H9 (cell line): ENCODE data around the gene WSCD1. TPM values are rescaled to one million over a fixed set of nuclear protein-coding genes. Genes with fewer than 3 reads are reported as not detected.

ENCODE experiments used
- DNase-seq: peaks from one replicate; pipeline ENCODE4 v3.0.0-alpha.2; 2017
- H2AFZ ChIP-seq: one replicate; pipeline ENCODE4 v1.6.1; 2013; ENCODE audit warnings: mild to moderate bottlenecking, low read length, control low read depth, moderate library complexity
- H2AK5ac ChIP-seq: 2 replicates; pipeline ENCODE4 v1.6.1; 2013; ENCODE audit warnings: low read length, control low read depth, mixed read lengths; ENCODE audit not compliant: insufficient read length
- H2BK120ac ChIP-seq: one replicate; pipeline ENCODE4 v1.6.1; 2013; ENCODE audit warnings: low read depth, mild to moderate bottlenecking, low read length, control low read depth, inconsistent platforms; ENCODE audit not compliant: poor library complexity, severe bottlenecking
- H2BK12ac ChIP-seq: 2 replicates; pipeline ENCODE4 v1.6.1; 2013; ENCODE audit warnings: low read length, control low read depth, mixed read lengths, low read depth; ENCODE audit not compliant: insufficient read length
- H2BK15ac ChIP-seq: 2 replicates; pipeline ENCODE4 v1.6.1; 2013; ENCODE audit warnings: low read depth, low read length, control low read depth
- H2BK20ac ChIP-seq: one replicate; pipeline ENCODE4 v1.6.1; 2013; ENCODE audit warnings: low read depth, mild to moderate bottlenecking, low read length, control low read depth, inconsistent platforms; ENCODE audit not compliant: poor library complexity, severe bottlenecking
- H2BK5ac ChIP-seq: 2 replicates; pipeline ENCODE4 v1.6.1; 2013; ENCODE audit warnings: low read length, control low read depth, mixed read lengths; ENCODE audit not compliant: insufficient read length
- H3K14ac ChIP-seq: 2 replicates; pipeline ENCODE4 v1.6.1; 2013; ENCODE audit warnings: low read length, control low read depth; ENCODE audit not compliant: insufficient read depth
- H3K18ac ChIP-seq: 2 replicates; pipeline ENCODE4 v1.6.1; 2013; ENCODE audit warnings: low read depth, mild to moderate bottlenecking, mixed read lengths, low read length, control low read depth; ENCODE audit not compliant: insufficient read length
- H3K23ac ChIP-seq: 2 replicates; pipeline ENCODE4 v1.6.1; 2013; ENCODE audit warnings: low read length, control low read depth, mixed read lengths, low read depth; ENCODE audit not compliant: insufficient read length
- H3K23me2 ChIP-seq: 2 replicates; pipeline ENCODE4 v1.6.1; 2013; ENCODE audit warnings: low read depth, mild to moderate bottlenecking, mixed read lengths, low read length, control low read depth; ENCODE audit not compliant: insufficient read length, poor library complexity, severe bottlenecking
- H3K27ac ChIP-seq: 2 replicates; pipeline ENCODE4 v1.5.1; 2013; ENCODE audit warnings: low read length, control low read depth, mixed read lengths, low read depth; ENCODE audit not compliant: insufficient read length
- H3K27me3 ChIP-seq: 2 replicates; pipeline ENCODE4 v1.6.1; 2013; ENCODE audit warnings: low read length, control low read depth, inconsistent platforms; ENCODE audit not compliant: insufficient read depth
- H3K4ac ChIP-seq: 2 replicates; pipeline ENCODE4 v1.6.1; 2013; ENCODE audit warnings: low read depth, mild to moderate bottlenecking, control low read depth, inconsistent platforms, low read length, moderate library complexity
- H3K4me1 ChIP-seq: 2 replicates; pipeline ENCODE4 v1.6.1; 2013; ENCODE audit warnings: low read length, control low read depth, inconsistent platforms; ENCODE audit not compliant: insufficient read depth
- H3K4me2 ChIP-seq: 2 replicates; pipeline ENCODE4 v1.6.1; 2013; ENCODE audit warnings: low read length, control low read depth, mixed read lengths; ENCODE audit not compliant: insufficient read length, insufficient read depth
- H3K56ac ChIP-seq: 2 replicates; pipeline ENCODE4 v1.6.1; 2013; ENCODE audit warnings: low read depth, mild to moderate bottlenecking, mixed read lengths, low read length, control low read depth; ENCODE audit not compliant: insufficient read length
- H3K79me1 ChIP-seq: 2 replicates; pipeline ENCODE4 v1.6.1; 2013; ENCODE audit warnings: low read depth, mild to moderate bottlenecking, moderate library complexity, low read length, control low read depth, inconsistent platforms; ENCODE audit not compliant: insufficient read depth, poor library complexity, severe bottlenecking
- H3K79me2 ChIP-seq: 2 replicates; pipeline ENCODE4 v1.6.1; 2013; ENCODE audit warnings: low read length, control low read depth, inconsistent platforms; ENCODE audit not compliant: insufficient read depth
- H3K9ac ChIP-seq: 2 replicates; pipeline ENCODE4 v1.6.1; 2013; ENCODE audit warnings: low read length, control low read depth, mixed read lengths; ENCODE audit not compliant: insufficient read length; ENCODE audit errors: extremely low read depth
- H3K9me3 ChIP-seq: one replicate; pipeline ENCODE4 v1.6.1; 2013; ENCODE audit warnings: low read depth, low read length, inconsistent platforms; ENCODE audit not compliant: control insufficient read depth
- H3T11ph ChIP-seq: one replicate; pipeline ENCODE4 v1.6.1; 2013; ENCODE audit warnings: mild to moderate bottlenecking, low read length, control low read depth, inconsistent platforms
- H4K20me1 ChIP-seq: one replicate; pipeline ENCODE4 v1.6.1; 2013; ENCODE audit not compliant: control insufficient read depth, insufficient read length, insufficient read depth
- H4K5ac ChIP-seq: 2 replicates; pipeline ENCODE4 v1.6.1; 2013; ENCODE audit warnings: low read depth, mild to moderate bottlenecking, mixed read lengths, low read length, control low read depth; ENCODE audit not compliant: insufficient read length
- H4K8ac ChIP-seq: replicated peaks from 2 replicates; pipeline ENCODE4 v1.6.1; 2013; ENCODE audit warnings: low read length, control low read depth, mixed read lengths, low read depth; ENCODE audit not compliant: insufficient read length
- H4K91ac ChIP-seq: 2 replicates; pipeline ENCODE4 v1.6.1; 2013; ENCODE audit warnings: low read depth, mild to moderate bottlenecking, moderate library complexity, mixed read lengths, low read length, control low read depth; ENCODE audit not compliant: insufficient read length
- H3K27ac Mint-ChIP-seq, 3 experiments: 2 replicates in 2 of 3; 3 replicates in 1 of 3; pipeline ENCODE4 v1.8.0; 2020 to 2021; ENCODE audit warnings: mixed read lengths in 3 of 3, mild to moderate bottlenecking in 1 of 3, moderate library complexity in 1 of 3
- H3K27me3 Mint-ChIP-seq: 2 replicates; pipeline ENCODE4 v1.8.0; 2021; ENCODE audit warnings: low read depth, mild to moderate bottlenecking, moderate library complexity, mixed read lengths
- H3K36me3 Mint-ChIP-seq, 3 experiments: 2 replicates in 2 of 3; 3 replicates in 1 of 3; pipeline ENCODE4 v1.8.0; 2020 to 2021; ENCODE audit warnings: low read depth in 3 of 3, mixed read lengths in 3 of 3; ENCODE audit not compliant: insufficient read depth in 1 of 3
- H3K4me1 Mint-ChIP-seq, 2 experiments: 2 replicates each; pipeline ENCODE4 v1.8.0; 2020; ENCODE audit warnings: mixed read lengths in 2 of 2
- H3K4me3 Mint-ChIP-seq, 2 experiments: 2 replicates in 1 of 2; 3 replicates in 1 of 2; pipeline ENCODE4 v1.8.0; 2020 to 2021; ENCODE audit warnings: mild to moderate bottlenecking in 2 of 2, mixed read lengths in 2 of 2, moderate library complexity in 1 of 2
- H3K9me3 Mint-ChIP-seq, 2 experiments: 2 replicates in 1 of 2; 3 replicates in 1 of 2; pipeline ENCODE4 v1.8.0; 2020; ENCODE audit warnings: mild to moderate bottlenecking in 2 of 2, mixed read lengths in 2 of 2, moderate library complexity in 1 of 2
- CTCF ChIP-seq: fragments of 200-600 bp; sonication (generic); conservative IDR thresholded peaks from 3 replicates; pipeline ENCODE4 v1.8.0; 2021; ENCODE audit warnings: antibody characterized with exemption, mild to moderate bottlenecking
- WGBS: extraction: QIAGEN DNeasy Blood & Tissue Kit; methylation state at CpG from one replicate; pipeline ENCODE4 v1.1.7; 2013; ENCODE audit warnings: missing lambda C conversion rate, low lambda C conversion rate, mixed read lengths; ENCODE audit not compliant: insufficient read length; ENCODE audit errors: extremely low coverage; 5-methylcytosine and 5-hydroxymethylcytosine counted together
- total RNA-seq: library from RNA; stranded (reverse); gene quantifications from 2 replicates; pipeline ENCODE4 v1.2.1, GENCODE V29; 2021

WSCD1 gene
- total RNA-seq, 1 experiment from 2014 or later, result 33.6 TPM

- no peaks in the 10 kb centered on the region for H3K4me1 ChIP-seq
- no peaks in the 10 kb centered on the region for H3K79me1 ChIP-seq
- no peak overlapping the region for H3K27ac ChIP-seq
- no peak overlapping the region for H4K91ac ChIP-seq
- no peak overlapping the region for H2AK5ac ChIP-seq
- H3K27me3 Mint-ChIP-seq, result no peaks in the 10 kb centered on the region; the same call in 1 of the 2 replicates
- no peak overlapping the region for H2BK120ac ChIP-seq
- no peaks in the 10 kb centered on the region for H3K9me3 ChIP-seq
- no peak overlapping the region for H3K18ac ChIP-seq
- H2BK20ac ChIP-seq, result no peak overlapping the region
- H3K9ac ChIP-seq, result no peak overlapping the region
- H3K4me2 ChIP-seq, result no peak overlapping the region
- no peak overlapping the region for H2BK5ac ChIP-seq
- H3K4me3 Mint-ChIP-seq, result no peak overlapping the region
- no peaks in the 10 kb centered on the region for H4K20me1 ChIP-seq
- no peaks in the 10 kb centered on the region for H3K4me1 Mint-ChIP-seq
- DNase-seq, result no peak
- no peaks in the 10 kb centered on the region; a peak in 1 of 5 replicates for H3K9me3 Mint-ChIP-seq
- H4K5ac ChIP-seq, result no peak overlapping the region
- no peaks in the 10 kb centered on the region for H3K79me2 ChIP-seq
- no peak overlapping the region for H2BK15ac ChIP-seq
- no peak overlapping the region for H3K56ac ChIP-seq
- H3K4ac ChIP-seq, result no peak overlapping the region
- no CpG with 5 or more reads among the region's 3 CpGs for WGBS
- no peaks in the 10 kb centered on the region for H3K23me2 ChIP-seq
- no peak for TF ChIP-seq CTCF
- no peak overlapping the region for H3T11ph ChIP-seq
- H3K23ac ChIP-seq, result no peak overlapping the region
- no peaks in the 10 kb centered on the region for H3K36me3 Mint-ChIP-seq
- H3K27me3 ChIP-seq, result no peaks in the 10 kb centered on the region
- no peak overlapping the region for H2BK12ac ChIP-seq
- H4K8ac ChIP-seq, result no peak overlapping the region
- no peak overlapping the region for H3K14ac ChIP-seq
- no peak overlapping the region for H3K27ac Mint-ChIP-seq
- no peak overlapping the region for H2AFZ ChIP-seq
These were observed 22.2 kb upstream of the WSCD1 start for GRCh38 chr17:6047966-6048365.
